Measurements from ENCODE around the gene AIP.

Gene AIP

GRCh38 chr11:67482827-67483798 is at the start of gene AIP:
Gene AIP (plus strand): TSS chr11:67483026. CDS start chr11:67483159, 133 bp downstream.
- peak; percentile 93 for DNase-seq (ENCODE audit: low read depth)

GRCh38 chr11:67433536-67434394 is 49.1 kb upstream of the AIP start:
- DNase-seq (ENCODE audit: low read depth) = no peak

GRCh38 chr11:67434395-67434881 is 48.4 kb upstream of the AIP start:
- DNase-seq (ENCODE audit: low read depth) = no peak

- DNase-seq (ENCODE audit: low read depth) = no peak
Observed at GRCh38 chr11:67435031-67435726, 47.6 kb upstream of the AIP start.

GRCh38 chr11:67435727-67436458 is 46.9 kb upstream of the AIP start:
- no peak for DNase-seq (ENCODE audit: low read depth)

GRCh38 chr11:67436459-67437081 is 46.3 kb upstream of the AIP start:
- no peak for DNase-seq (ENCODE audit: low read depth)

- peak; percentile 60 for DNase-seq (ENCODE audit: low read depth)
Observed at GRCh38 chr11:67437082-67437808, 45.6 kb upstream of the AIP start, which contains the start of gene PTPRCAP. Gene PTPRCAP (minus strand): TSS chr11:67437682. CDS start chr11:67437619, 63 bp downstream.

- no peak for DNase-seq (ENCODE audit: low read depth)
Observed at GRCh38 chr11:67437809-67438157, 45.0 kb upstream of the AIP start.

GRCh38 chr11:67438158-67438902 is 44.5 kb upstream of the AIP start:
- peak; percentile 69 for DNase-seq (ENCODE audit: low read depth)

GRCh38 chr11:67439321-67440228 is 43.3 kb upstream of the AIP start:
- DNase-seq (ENCODE audit: low read depth) = no peak

GRCh38 chr11:67440229-67441097 is 42.4 kb upstream of the AIP start:
- no peak for DNase-seq (ENCODE audit: low read depth)

GRCh38 chr11:67441098-67441563 is 41.7 kb upstream of the AIP start:
- no peak for DNase-seq (ENCODE audit: low read depth)

- DNase-seq (ENCODE audit: low read depth) = no peak
Observed at GRCh38 chr11:67441731-67442351, 41.0 kb upstream of the AIP start.

GRCh38 chr11:67442504-67443404 is 40.1 kb upstream of the AIP start:
- no peak for DNase-seq (ENCODE audit: low read depth)

GRCh38 chr11:67445515-67445914 is 37.3 kb upstream of the AIP start:
- no peak for DNase-seq (ENCODE audit: low read depth)

GRCh38 chr11:67448220-67448609 is 34.6 kb upstream of the AIP start:
- no peak for DNase-seq (ENCODE audit: low read depth)

Data from activated T-helper 9 cell treated with anti-CD3 and anti-CD28 coated beads, Interleukin-2, amount 50 U/mL, for 16 hours (primary cell).